Activated CD8-positive, alpha-beta T cell treated with anti-CD3 and anti-CD28 coated beads for 36 hours (primary cell): Measurements from ENCODE around the gene KDM7A. TPM values are rescaled to one million over a fixed set of nuclear protein-coding genes. Genes with fewer than 3 reads are reported as not detected.
"Not testable (repeated sequence)": the region's sequence is repeated elsewhere in the genome, so short reads cannot be mapped to it uniquely, and the experiment has no call there.

Experiments used
- ATAC-seq: fragments of 200-7000 bp; cut with Tn5 transposase; one replicate; pipeline ENCODE4 v1.10.0; 2021; ENCODE audit warnings: mild to moderate bottlenecking, moderate library complexity
- CTCF ChIA-PET: fragments of 350-600 bp; sonication (Branson Sonifier 250); formaldehyde crosslinking; loops from one replicate; lab custom pipeline; 2021; ENCODE audit warnings: antibody characterized with exemption; lab: Charles Lee
- POLR2A ChIA-PET: fragments of 350-600 bp; sonication (Branson Sonifier 250); formaldehyde crosslinking; loops from one replicate; lab custom pipeline; 2021; ENCODE audit warnings: antibody characterized with exemption; lab: Charles Lee
- DNase-seq: peaks from one replicate; pipeline ENCODE4 v3.0.0-alpha.2; 2020
- H3K27ac Mint-ChIP-seq: one replicate; pipeline ENCODE4 v1.8.0; 2021; ENCODE audit warnings: mild to moderate bottlenecking, mixed read lengths
- H3K27me3 Mint-ChIP-seq: one replicate; pipeline ENCODE4 v1.8.0; 2021; ENCODE audit warnings: mixed read lengths
- H3K36me3 Mint-ChIP-seq: one replicate; pipeline ENCODE4 v1.8.0; 2021; ENCODE audit warnings: low read depth, mixed read lengths
- H3K4me1 Mint-ChIP-seq: one replicate; pipeline ENCODE4 v1.8.0; 2021; ENCODE audit warnings: low read depth, mixed read lengths
- H3K4me3 Mint-ChIP-seq: one replicate; pipeline ENCODE4 v1.8.0; 2021; ENCODE audit warnings: mild to moderate bottlenecking, moderate library complexity, mixed read lengths
- H3K9me3 Mint-ChIP-seq: one replicate; pipeline ENCODE4 v1.8.0; 2021; ENCODE audit warnings: mixed read lengths
- intact Hi-C: fragments of 100-400 bp; cut with micrococcal nuclease; formaldehyde crosslinking; loops from one replicate; pipeline ENCODE4 v1.10.0; 2022
- total RNA-seq, 2 experiments: library from RNA; stranded (reverse); gene quantifications; one replicate each; pipeline ENCODE4 v1.2.3, GENCODE V29; 2021
- TF ChIP-seq, protein P1 (sequence below): fragments of 200-600 bp; IDR thresholded peaks from one replicate; pipeline ENCODE4 v1.8.0; 2022; ENCODE audit warnings: antibody characterized with exemption, mild to moderate bottlenecking

The KDM7A gene
- total RNA-seq, 2 experiments from 2014 or later: 21.1 to 22.9 TPM

DNA sequence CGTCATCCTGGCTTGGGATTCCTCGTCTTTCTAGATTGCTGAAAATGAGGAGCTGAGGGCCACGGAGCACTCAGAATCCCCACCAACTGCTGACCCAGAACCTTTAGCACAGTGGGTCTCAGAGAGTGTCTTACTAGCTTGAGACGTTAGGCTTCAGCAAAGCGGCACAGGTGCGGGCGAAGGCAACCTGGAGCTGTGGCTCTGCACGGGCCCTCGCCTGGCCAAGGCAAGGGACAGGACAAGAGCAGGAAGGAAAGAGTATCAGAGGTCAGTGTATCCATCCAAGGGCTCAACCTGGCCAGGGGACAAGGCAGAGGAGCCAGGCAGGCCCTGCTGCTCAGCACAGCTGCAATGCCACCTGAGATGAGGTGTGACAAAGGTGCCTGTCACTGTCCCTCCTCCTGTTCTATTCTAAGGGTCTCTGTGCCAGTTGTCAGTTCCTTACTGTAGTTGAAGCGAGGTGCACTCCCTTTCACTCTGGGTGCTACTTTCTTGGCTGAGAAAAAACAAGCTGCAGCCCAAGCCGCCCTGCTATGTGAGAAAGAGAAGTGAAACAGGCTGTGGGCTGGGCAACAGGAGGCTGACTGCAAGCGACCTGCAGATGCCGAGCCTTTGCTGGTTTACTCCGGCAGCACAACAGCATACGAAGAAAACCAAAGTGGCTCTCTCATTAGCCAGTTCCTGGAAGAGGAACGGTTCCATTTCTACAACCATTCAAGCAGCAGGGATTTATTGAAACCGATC lies 33.3 kb upstream of the KDM7A start:
- CTCF ChIA-PET: interaction anchor here (1.0 to 1.5 kb wide), 3 partner anchors 17 to 33 kb away, joined by 3 to 4 read pairs (median 3); partner anchors contain the start of gene KDM7A
- no peaks in the 10 kb centered on the region for H3K36me3 Mint-ChIP-seq
- DNase-seq (peak; percentile 80), ATAC-seq (peak; percentile 79)
- POLR2A ChIA-PET: interaction anchor here (0.6 to 5.7 kb wide), 5 partner anchors 10 to 293 kb away, joined by 3 to 24 read pairs (median 4); partner anchors contain the start of gene KDM7A
- peak overlapping the region; percentile 27 for H3K4me3 Mint-ChIP-seq
- no peaks in the 10 kb centered on the region for H3K27me3 Mint-ChIP-seq
- TF ChIP-seq, protein P1, sequence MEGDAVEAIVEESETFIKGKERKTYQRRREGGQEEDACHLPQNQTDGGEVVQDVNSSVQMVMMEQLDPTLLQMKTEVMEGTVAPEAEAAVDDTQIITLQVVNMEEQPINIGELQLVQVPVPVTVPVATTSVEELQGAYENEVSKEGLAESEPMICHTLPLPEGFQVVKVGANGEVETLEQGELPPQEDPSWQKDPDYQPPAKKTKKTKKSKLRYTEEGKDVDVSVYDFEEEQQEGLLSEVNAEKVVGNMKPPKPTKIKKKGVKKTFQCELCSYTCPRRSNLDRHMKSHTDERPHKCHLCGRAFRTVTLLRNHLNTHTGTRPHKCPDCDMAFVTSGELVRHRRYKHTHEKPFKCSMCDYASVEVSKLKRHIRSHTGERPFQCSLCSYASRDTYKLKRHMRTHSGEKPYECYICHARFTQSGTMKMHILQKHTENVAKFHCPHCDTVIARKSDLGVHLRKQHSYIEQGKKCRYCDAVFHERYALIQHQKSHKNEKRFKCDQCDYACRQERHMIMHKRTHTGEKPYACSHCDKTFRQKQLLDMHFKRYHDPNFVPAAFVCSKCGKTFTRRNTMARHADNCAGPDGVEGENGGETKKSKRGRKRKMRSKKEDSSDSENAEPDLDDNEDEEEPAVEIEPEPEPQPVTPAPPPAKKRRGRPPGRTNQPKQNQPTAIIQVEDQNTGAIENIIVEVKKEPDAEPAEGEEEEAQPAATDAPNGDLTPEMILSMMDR: no peak
- H3K27ac Mint-ChIP-seq: peak overlapping the region; percentile 58
- H3K4me1 Mint-ChIP-seq: peaks cover 54% of the 10 kb centered on the region
- intact Hi-C loops: no loop called here
- H3K9me3 Mint-ChIP-seq: no peaks in the 10 kb centered on the region

DNA sequence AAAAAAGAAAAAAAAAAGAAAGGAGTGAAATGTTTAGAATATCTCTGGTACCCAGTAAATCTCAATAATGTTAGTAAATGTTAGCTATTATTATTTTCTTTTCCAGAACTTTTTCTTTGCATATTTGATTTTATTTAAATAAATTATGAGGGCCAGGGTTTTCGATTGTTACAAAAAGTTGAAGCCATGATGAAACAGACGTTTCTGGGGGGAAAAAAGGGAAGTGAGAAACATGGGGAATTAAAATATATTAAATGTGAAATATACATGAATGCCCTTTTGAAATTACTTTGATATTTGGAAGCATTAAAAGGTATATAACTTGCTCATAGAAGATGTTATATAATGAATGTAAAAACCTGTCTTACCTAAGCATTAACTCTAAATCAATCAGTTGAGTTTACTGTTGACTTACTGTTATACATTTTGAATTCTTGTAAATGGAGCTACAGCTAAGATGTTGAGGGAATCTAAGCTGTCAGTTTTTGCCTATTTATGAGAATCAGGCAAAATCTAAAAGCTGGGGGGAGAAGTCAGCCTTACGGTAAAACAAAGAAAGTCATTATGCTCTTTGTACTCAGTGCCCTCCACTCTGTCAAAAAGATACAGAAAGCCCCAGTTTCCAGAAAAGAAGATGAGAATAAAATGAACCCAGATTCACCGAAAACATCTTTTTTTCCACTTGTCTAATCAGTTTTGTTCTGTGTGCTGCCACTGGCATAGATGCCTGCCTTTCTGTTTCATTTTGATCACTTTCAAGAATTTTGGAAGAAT lies 30.0 kb upstream of the KDM7A start:
- H3K9me3 Mint-ChIP-seq: peaks cover 11% of the 10 kb centered on the region
- H3K4me3 Mint-ChIP-seq: no peak overlapping the region
- H3K4me1 Mint-ChIP-seq: peaks cover 27% of the 10 kb centered on the region
- TF ChIP-seq, protein P1: no peak
- no peaks in the 10 kb centered on the region for H3K27me3 Mint-ChIP-seq
- intact Hi-C loops: no loop called here
- no peak for DNase-seq
- no peak overlapping the region for H3K27ac Mint-ChIP-seq
- peaks cover 2% of the 10 kb centered on the region for H3K36me3 Mint-ChIP-seq
- CTCF ChIA-PET: interaction anchor here (1.7 kb wide), 1 partner anchor 15 kb away, joined by 3 read pairs; no protein-coding TSS in a partner anchor
- POLR2A ChIA-PET: interaction anchor here (0.7 kb wide), 1 partner anchor 139 kb away, joined by 3 read pairs; no protein-coding TSS in a partner anchor
- no peak for ATAC-seq

DNA sequence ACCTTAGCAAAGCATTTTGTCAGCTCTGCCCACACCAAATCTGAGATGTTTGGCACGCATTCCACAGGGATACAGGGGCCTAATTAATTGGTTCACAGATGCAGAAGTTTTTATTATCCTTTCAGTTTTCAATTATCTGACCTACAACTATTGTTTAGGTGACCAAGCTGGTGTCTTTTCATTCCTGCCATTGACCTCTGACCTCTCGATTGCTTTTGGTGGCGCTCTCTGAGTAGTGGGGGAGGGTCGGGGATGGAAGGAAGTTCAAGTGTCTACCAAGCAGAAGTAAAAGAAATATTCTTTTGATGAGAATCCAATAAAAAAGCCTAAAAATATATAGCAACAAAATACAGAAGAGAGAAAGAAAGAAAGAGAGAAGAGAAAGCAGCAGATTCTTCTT lies 28.8 kb upstream of the KDM7A start:
- H3K27me3 Mint-ChIP-seq: no peaks in the 10 kb centered on the region
- no peak overlapping the region for H3K4me3 Mint-ChIP-seq
- peaks cover 11% of the 10 kb centered on the region for H3K9me3 Mint-ChIP-seq
- DNase-seq (no peak), ATAC-seq (no peak)
- no peak overlapping the region for H3K27ac Mint-ChIP-seq
- POLR2A ChIA-PET: interaction anchor here (0.6 kb wide), 1 partner anchor 88 kb away, joined by 3 read pairs; no protein-coding TSS in a partner anchor
- CTCF ChIA-PET: interaction anchor here (1.7 kb wide), 1 partner anchor 14 kb away, joined by 3 read pairs; no protein-coding TSS in a partner anchor
- intact Hi-C loops: no loop called here
- H3K4me1 Mint-ChIP-seq: peaks cover 23% of the 10 kb centered on the region
- TF ChIP-seq, protein P1: no peak
- peaks cover 2% of the 10 kb centered on the region for H3K36me3 Mint-ChIP-seq

DNA sequence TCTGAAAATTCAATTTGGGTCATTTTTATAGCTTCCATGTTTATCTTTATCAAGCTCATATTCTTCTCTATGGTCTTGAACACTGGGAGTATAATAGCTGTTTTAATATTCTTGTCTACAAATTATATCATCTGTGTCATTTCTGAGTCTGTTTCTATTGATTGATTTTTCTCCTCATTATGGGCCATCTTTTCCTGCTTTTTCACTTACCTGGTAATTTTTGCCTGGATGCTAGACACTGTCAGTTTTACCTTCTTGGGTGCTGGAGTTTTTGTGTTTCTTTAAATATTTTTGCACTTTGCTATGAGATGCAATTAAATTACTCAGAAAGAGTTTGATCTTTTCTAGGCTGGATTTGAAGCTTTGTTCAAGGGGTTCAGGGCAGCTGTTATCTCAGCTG lies 26.8 kb upstream of the KDM7A start:
- DNase-seq (no peak), ATAC-seq (no peak)
- Mint-ChIP-seq H3K27me3 (no peaks in the 10 kb centered on the region), H3K4me3 (no peak overlapping the region), H3K27ac (no peak overlapping the region), H3K4me1 (peaks cover 8% of the 10 kb centered on the region), H3K9me3 (peaks cover 11% of the 10 kb centered on the region), H3K36me3 (peaks cover 2% of the 10 kb centered on the region)
- ChIA-PET CTCF (no interaction called here), POLR2A (no interaction called here)
- TF ChIP-seq, protein P1: no peak
- intact Hi-C loops: no loop called here

DNA sequence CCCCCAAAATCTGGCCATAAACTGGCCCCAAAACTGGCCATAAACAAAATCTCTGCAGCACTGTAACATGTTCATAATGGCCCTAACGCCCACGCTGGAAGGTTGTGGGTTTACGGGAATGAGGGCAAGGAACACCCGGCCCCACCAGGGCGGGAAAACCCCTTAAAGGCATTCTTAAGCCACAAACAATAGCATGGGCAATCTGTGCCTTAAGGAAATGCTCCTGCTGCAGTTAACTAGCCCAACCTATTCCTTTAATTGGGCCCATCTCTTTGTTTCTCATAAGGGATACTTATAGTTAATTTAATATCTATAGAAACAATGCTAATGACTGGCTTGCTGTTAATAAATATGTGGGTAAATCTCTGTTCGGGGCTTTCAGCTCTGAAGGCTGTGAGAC lies 26.2 kb upstream of the KDM7A start:
- peaks cover 11% of the 10 kb centered on the region for H3K9me3 Mint-ChIP-seq
- POLR2A ChIA-PET, ATAC-seq, CTCF ChIA-PET, H3K27me3 Mint-ChIP-seq, DNase-seq, H3K4me1 Mint-ChIP-seq, H3K27ac Mint-ChIP-seq, H3K4me3 Mint-ChIP-seq, H3K36me3 Mint-ChIP-seq, intact Hi-C loops: not testable (repeated sequence)
